ENCODE data around the gene NRXN3. TPM values are rescaled to one million over a fixed set of nuclear protein-coding genes. Genes with fewer than 3 reads are reported as not detected.

Gene NRXN3
- polyA plus RNA-seq, 1 donor from 2014 or later: 110 TPM

DNA sequence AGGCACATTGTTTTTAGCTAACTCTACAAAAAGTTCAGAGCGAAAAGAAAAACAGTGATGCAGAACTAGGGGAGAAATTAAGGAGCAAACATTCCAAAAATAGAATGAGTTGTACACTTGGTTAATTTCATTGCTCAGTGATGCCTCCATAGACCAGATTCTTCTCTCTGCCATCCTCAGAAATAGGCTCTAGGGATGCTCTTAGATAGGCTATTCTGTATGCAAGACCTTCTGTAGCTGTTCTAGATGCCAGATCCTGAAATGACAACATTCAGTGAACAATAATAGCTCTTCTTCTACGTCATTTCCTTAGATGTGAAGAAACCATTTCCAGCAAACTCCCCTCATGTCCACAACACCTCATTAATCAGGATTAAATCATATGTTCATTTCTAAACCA is 1574.9 kb downstream of the NRXN3 start:
- Histone ChIP-seq H3K9me2 (ENCODE audit: insufficient read depth, low read length) (no peaks in the 10 kb centered on the region), H3F3A (ENCODE audit: insufficient read depth, low read length, poor library complexity, severe bottlenecking) (no peaks in the 10 kb centered on the region), H3K27ac (ENCODE audit: low read length) (no peak overlapping the region), H3K27me3 (ENCODE audit: insufficient read depth, low read depth, low read length) (no peaks in the 10 kb centered on the region), H2AFZ (ENCODE audit: low read depth, low read length) (no peak overlapping the region), H4K20me1 (ENCODE audit: insufficient read depth) (no peaks in the 10 kb centered on the region), H3K79me2 (replicated peaks; ENCODE audit: insufficient read depth, low read length) (no peaks in the 10 kb centered on the region), H3K36me3 (ENCODE audit: insufficient read depth, low read length) (peaks cover 5% of the 10 kb centered on the region), H3K9ac (ENCODE audit: low read length) (no peak overlapping the region), H3K4me3 (ENCODE audit: low read length) (no peak overlapping the region), H3K4me2 (ENCODE audit: low read length) (no peak overlapping the region), H3K9me3 (ENCODE audit: low read length) (no peaks in the 10 kb centered on the region)
- TF ChIP-seq TAF1 (IDR thresholded peaks at IDR 0.05; ENCODE audit: low read depth) (no peak), RAD21 (conservative IDR thresholded peaks at IDR 0.05) (no peak), SMC3 (conservative IDR thresholded peaks at IDR 0.05; ENCODE audit: poor library complexity) (no peak), POLR2AphosphoS5 (IDR thresholded peaks at IDR 0.05) (no peak), MXI1 (conservative IDR thresholded peaks at IDR 0.05; ENCODE audit: poor library complexity, severe bottlenecking) (no peak), EZH2 (IDR thresholded peaks at IDR 0.05; ENCODE audit: borderline replicate concordance, insufficient read depth, low read length, poor library complexity, severe bottlenecking) (no peak), EP300 (conservative IDR thresholded peaks at IDR 0.05; ENCODE audit: poor library complexity, severe bottlenecking) (no peak)
- TF ChIP-seq, protein P1, sequence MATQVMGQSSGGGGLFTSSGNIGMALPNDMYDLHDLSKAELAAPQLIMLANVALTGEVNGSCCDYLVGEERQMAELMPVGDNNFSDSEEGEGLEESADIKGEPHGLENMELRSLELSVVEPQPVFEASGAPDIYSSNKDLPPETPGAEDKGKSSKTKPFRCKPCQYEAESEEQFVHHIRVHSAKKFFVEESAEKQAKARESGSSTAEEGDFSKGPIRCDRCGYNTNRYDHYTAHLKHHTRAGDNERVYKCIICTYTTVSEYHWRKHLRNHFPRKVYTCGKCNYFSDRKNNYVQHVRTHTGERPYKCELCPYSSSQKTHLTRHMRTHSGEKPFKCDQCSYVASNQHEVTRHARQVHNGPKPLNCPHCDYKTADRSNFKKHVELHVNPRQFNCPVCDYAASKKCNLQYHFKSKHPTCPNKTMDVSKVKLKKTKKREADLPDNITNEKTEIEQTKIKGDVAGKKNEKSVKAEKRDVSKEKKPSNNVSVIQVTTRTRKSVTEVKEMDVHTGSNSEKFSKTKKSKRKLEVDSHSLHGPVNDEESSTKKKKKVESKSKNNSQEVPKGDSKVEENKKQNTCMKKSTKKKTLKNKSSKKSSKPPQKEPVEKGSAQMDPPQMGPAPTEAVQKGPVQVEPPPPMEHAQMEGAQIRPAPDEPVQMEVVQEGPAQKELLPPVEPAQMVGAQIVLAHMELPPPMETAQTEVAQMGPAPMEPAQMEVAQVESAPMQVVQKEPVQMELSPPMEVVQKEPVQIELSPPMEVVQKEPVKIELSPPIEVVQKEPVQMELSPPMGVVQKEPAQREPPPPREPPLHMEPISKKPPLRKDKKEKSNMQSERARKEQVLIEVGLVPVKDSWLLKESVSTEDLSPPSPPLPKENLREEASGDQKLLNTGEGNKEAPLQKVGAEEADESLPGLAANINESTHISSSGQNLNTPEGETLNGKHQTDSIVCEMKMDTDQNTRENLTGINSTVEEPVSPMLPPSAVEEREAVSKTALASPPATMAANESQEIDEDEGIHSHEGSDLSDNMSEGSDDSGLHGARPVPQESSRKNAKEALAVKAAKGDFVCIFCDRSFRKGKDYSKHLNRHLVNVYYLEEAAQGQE (IDR thresholded peaks at IDR 0.05; ENCODE audit: borderline replicate concordance): no peak
- TF ChIP-seq, protein P2, sequence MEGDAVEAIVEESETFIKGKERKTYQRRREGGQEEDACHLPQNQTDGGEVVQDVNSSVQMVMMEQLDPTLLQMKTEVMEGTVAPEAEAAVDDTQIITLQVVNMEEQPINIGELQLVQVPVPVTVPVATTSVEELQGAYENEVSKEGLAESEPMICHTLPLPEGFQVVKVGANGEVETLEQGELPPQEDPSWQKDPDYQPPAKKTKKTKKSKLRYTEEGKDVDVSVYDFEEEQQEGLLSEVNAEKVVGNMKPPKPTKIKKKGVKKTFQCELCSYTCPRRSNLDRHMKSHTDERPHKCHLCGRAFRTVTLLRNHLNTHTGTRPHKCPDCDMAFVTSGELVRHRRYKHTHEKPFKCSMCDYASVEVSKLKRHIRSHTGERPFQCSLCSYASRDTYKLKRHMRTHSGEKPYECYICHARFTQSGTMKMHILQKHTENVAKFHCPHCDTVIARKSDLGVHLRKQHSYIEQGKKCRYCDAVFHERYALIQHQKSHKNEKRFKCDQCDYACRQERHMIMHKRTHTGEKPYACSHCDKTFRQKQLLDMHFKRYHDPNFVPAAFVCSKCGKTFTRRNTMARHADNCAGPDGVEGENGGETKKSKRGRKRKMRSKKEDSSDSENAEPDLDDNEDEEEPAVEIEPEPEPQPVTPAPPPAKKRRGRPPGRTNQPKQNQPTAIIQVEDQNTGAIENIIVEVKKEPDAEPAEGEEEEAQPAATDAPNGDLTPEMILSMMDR (IDR thresholded peaks at IDR 0.05; ENCODE audit: poor library complexity, severe bottlenecking): no peak

DNA sequence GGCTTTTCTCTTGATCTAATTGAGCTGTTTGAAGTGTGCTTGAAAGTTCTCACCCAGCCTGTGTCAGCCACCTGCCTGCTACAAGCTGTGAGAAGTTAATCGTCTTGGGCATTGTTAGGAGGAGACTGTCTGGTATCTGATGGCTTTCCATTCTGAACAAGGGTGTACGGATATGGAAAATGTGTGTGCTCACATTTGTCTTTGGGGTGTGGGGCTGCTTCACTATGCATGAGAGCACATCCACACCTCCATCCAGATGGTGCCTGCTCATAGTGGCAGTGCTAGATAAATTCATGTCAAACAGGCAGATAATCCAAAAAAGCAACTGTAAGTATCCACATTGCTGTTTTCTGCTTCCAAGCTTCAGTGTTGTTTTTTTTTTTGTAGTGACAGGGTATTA is 1578.9 kb downstream of the NRXN3 start:
- H3K9ac ChIP-seq (ENCODE audit: low read length): no peak overlapping the region
- no peaks in the 10 kb centered on the region for H3K79me2 ChIP-seq (replicated peaks; ENCODE audit: insufficient read depth, low read length)
- no peaks in the 10 kb centered on the region for H4K20me1 ChIP-seq (ENCODE audit: insufficient read depth)
- H3F3A ChIP-seq (ENCODE audit: insufficient read depth, low read length, poor library complexity, severe bottlenecking): no peaks in the 10 kb centered on the region
- H3K36me3 ChIP-seq (ENCODE audit: insufficient read depth, low read length): no peaks in the 10 kb centered on the region
- H3K9me2 ChIP-seq (ENCODE audit: insufficient read depth, low read length): no peaks in the 10 kb centered on the region
- H2AFZ ChIP-seq (ENCODE audit: low read depth, low read length): no peak overlapping the region
- H3K4me3 ChIP-seq (ENCODE audit: low read length): no peak overlapping the region
- no peak overlapping the region for H3K27ac ChIP-seq (ENCODE audit: low read length)
- TF ChIP-seq TAF1 (IDR thresholded peaks at IDR 0.05; ENCODE audit: low read depth): no peak
- TF ChIP-seq, protein P1 (IDR thresholded peaks at IDR 0.05; ENCODE audit: borderline replicate concordance): no peak
- H3K27me3 ChIP-seq (ENCODE audit: insufficient read depth, low read depth, low read length): no peaks in the 10 kb centered on the region
- peaks cover 3% of the 10 kb centered on the region for H3K9me3 ChIP-seq (ENCODE audit: low read length)
- no peak overlapping the region for H3K4me2 ChIP-seq (ENCODE audit: low read length)
